ENCODE measurements around the gene ATG4A.

DNA sequence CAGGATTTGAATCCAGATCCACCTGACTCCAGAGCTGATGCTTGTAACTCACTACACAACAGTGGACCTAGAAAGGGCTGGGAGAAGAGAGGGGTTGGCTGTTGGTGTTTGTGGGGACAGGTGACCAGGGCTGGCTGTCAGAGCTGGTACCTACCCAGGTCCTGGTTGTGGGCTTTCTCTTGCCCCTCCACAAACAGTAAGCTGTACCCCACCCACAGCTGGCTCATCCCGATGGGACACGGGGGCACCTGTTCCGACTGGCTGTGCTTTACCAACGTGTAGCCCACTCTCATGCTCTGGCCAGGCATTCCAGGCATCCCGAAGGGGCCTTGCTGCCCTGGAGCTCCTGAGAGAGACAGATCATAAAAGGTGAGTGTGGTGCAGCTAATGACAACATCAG is 68.7 kb downstream of the ATG4A start:
- no peak for TF ChIP-seq POLR2A (IDR thresholded peaks at IDR 0.05)
- TF ChIP-seq, protein P1, sequence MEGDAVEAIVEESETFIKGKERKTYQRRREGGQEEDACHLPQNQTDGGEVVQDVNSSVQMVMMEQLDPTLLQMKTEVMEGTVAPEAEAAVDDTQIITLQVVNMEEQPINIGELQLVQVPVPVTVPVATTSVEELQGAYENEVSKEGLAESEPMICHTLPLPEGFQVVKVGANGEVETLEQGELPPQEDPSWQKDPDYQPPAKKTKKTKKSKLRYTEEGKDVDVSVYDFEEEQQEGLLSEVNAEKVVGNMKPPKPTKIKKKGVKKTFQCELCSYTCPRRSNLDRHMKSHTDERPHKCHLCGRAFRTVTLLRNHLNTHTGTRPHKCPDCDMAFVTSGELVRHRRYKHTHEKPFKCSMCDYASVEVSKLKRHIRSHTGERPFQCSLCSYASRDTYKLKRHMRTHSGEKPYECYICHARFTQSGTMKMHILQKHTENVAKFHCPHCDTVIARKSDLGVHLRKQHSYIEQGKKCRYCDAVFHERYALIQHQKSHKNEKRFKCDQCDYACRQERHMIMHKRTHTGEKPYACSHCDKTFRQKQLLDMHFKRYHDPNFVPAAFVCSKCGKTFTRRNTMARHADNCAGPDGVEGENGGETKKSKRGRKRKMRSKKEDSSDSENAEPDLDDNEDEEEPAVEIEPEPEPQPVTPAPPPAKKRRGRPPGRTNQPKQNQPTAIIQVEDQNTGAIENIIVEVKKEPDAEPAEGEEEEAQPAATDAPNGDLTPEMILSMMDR (IDR thresholded peaks at IDR 0.05) = no peak

Data from esophagus squamous epithelium (tissue), 4 donors.